Adrenal gland (tissue), 12 donors: Measurements from ENCODE around the gene THSD7A. TPM values are rescaled to one million over a fixed set of nuclear protein-coding genes. Genes with fewer than 3 reads are reported as not detected.

Experiments used
- DNase-seq, 7 donors: peaks; one replicate each; pipeline ENCODE4 v3.0.0-alpha.2; 2019 to 2020
- H3K27ac ChIP-seq, 5 donors: fragments of 200-600 bp; sonication (generic) in 4 of 5; 1 replicate in 3 of 5; 2 replicates in 2 of 5; pipeline versions ENCODE4 v1.5.1 to v1.8.0; 2016 to 2020; ENCODE audit warnings: mild to moderate bottlenecking in 1 of 5
- H3K27me3 ChIP-seq: fragments of 200-600 bp; 2 replicates; pipeline ENCODE4 v1.8.0; 2021
- H3K36me3 ChIP-seq, 2 donors: fragments of 200-600 bp; replicated peaks in 1 of 2; 1 replicate in 1 of 2; 2 replicates in 1 of 2; pipeline versions ENCODE4 v1.5.1 to v1.8.0; 2018 to 2022
- H3K4me1 ChIP-seq, 2 donors: fragments of 200-600 bp; replicated peaks in 1 of 2; 1 replicate in 1 of 2; 2 replicates in 1 of 2; pipeline versions ENCODE4 v1.5.1 to v1.8.0; 2018 to 2021
- H3K4me3 ChIP-seq, 4 donors: fragments of 200-600 bp; sonication (generic) in 3 of 4; one replicate each; pipeline ENCODE4 v1.5.1; 2016 to 2018
- H3K9me3 ChIP-seq, 3 donors: fragments of 200-600 bp; sonication (generic) in 1 of 3; replicated peaks in 1 of 3; 1 replicate in 2 of 3; 2 replicates in 1 of 3; pipeline versions ENCODE4 v1.5.1 to v1.8.0; 2016 to 2021
- CTCF ChIP-seq, 6 experiments: fragments of 450-650 bp in 4 of 6; fragments of 200-600 bp in 2 of 6; sonication (generic) in 1 of 6; IDR thresholded peaks; 1 replicate in 5 of 6; 2 replicates in 1 of 6; pipeline versions ENCODE4 v1.5.1 to v1.8.0; 2016 to 2021; ENCODE audit warnings: antibody characterized with exemption in 6 of 6, mild to moderate bottlenecking in 2 of 6, moderate library complexity in 1 of 6
- POLR2A ChIP-seq, 2 donors: fragments of 450-650 bp; IDR thresholded peaks; one replicate each; pipeline ENCODE4 v1.6.1; 2017; ENCODE audit warnings: antibody characterized with exemption in 2 of 2, mild to moderate bottlenecking in 2 of 2, moderate library complexity in 1 of 2
- WGBS, 4 donors: extraction: QIAGEN DNeasy Blood & Tissue Kit in 2 of 4; methylation state at CpG; one replicate each; pipeline versions ENCODE4 v1.1.5 to v1.1.7; 2013 to 2017; 5-methylcytosine and 5-hydroxymethylcytosine counted together
- intact Hi-C, 2 donors: fragments of 100-400 bp; cut with DNase I; formaldehyde crosslinking; loops; one replicate each; pipeline versions ENCODE4 v1.14.1 to v1.15.0; 2022 to 2023
- polyA plus RNA-seq, 3 donors: library from polyadenylated mRNA; stranded (reverse); fragments of 200-250 nt in 2 of 3; fragments of 350-450 nt in 1 of 3; fragmentation: Illumina TruSeq in 1 of 3; extraction: RNeasy Lipid Tissue Mini Kit (QIAGEN cat#74804) in 1 of 3; gene quantifications; one replicate each; pipeline ENCODE4 v1.2.3, GENCODE V29; 2013 to 2014
- total RNA-seq, 9 donors: library from RNA; depleted of rRNA in 4 of 9; stranded (reverse); fragments of >200 nt in 4 of 9; fragments of 120-200 nt in 1 of 9; fragmentation: NEBNext Ultra II Directional in 1 of 9; extraction: Animal tissue kit (Norgen Biotek cat#: 25700) in 1 of 9; gene quantifications; one replicate each; pipeline versions ENCODE4 v1.1.0 to v1.2.4, GENCODE V29; 2013 to 2023
- donor health status: healthy with polysubstance abuse.
- donor health status: Bipolar disorder and iron deficiency.
- donor health status: DM: yes; HTN: yes; CAD: no.
- donor health status: DM: no; HTN: no; CAD: no.
- donor health status: DM: no; HTN: no; CAD: no.
- donor health status: DM: yes; HTN: yes; CAD: no.

The THSD7A gene
- total and polyA plus RNA-seq, 12 donors = 0.74 to 18.4 (median 4.8) TPM

GRCh38 chr7:11341285-11341944, 490.6 kb downstream of the THSD7A start:
- Histone ChIP-seq H3K27me3 (no peaks in the 10 kb centered on the region), H3K9me3 (no peaks in the 10 kb centered on the region), H3K4me3 (no peak overlapping the region), H3K27ac (no peak overlapping the region), H3K4me1 (peaks cover 0 to 8% of the 10 kb centered on the region in 2 donors), H3K36me3 (no peaks in the 10 kb centered on the region)
- 22 to 31% (median 26%) methylated on average over 4 of the region's 4 CpGs for WGBS, 4 donors
- intact Hi-C loops = loop anchor here in 1 of 2 donors (10.0 kb wide), 1 partner anchor 927 kb away; no protein-coding TSS in a partner anchor
- peak in 1 of 7 donors; percentile 2 for DNase-seq
- no peak for TF ChIP-seq POLR2A (IDR thresholded peaks at IDR 0.05)
- peak in 2 of 6 experiments; percentile 28 to 32 for TF ChIP-seq CTCF (IDR thresholded peaks at IDR 0.05)

GRCh38 chr7:11336432-11336831, 495.6 kb downstream of the THSD7A start:
- Histone ChIP-seq H3K36me3 (no peaks in the 10 kb centered on the region), H3K9me3 (no peaks in the 10 kb centered on the region), H3K27me3 (no peaks in the 10 kb centered on the region), H3K27ac (no peak overlapping the region), H3K4me1 (no peaks in the 10 kb centered on the region), H3K4me3 (no peak overlapping the region)
- no peak for DNase-seq
- 27 to 47% (median 42%) methylated on average over 2 of the region's 2 CpGs for WGBS, 4 donors
- intact Hi-C loops = no loop called here
- TF ChIP-seq POLR2A (IDR thresholded peaks at IDR 0.05) = no peak
- no peak for TF ChIP-seq CTCF (IDR thresholded peaks at IDR 0.05)

- Histone ChIP-seq H3K36me3 (no peaks in the 10 kb centered on the region), H3K4me3 (no peak overlapping the region), H3K4me1 (no peaks in the 10 kb centered on the region), H3K9me3 (no peaks in the 10 kb centered on the region), H3K27ac (no peak overlapping the region), H3K27me3 (no peaks in the 10 kb centered on the region)
- intact Hi-C loops = no loop called here
- no peak for TF ChIP-seq POLR2A (IDR thresholded peaks at IDR 0.05)
- no peak for TF ChIP-seq CTCF (IDR thresholded peaks at IDR 0.05)
- no peak for DNase-seq
- 74 to 77% (median 75%) methylated on average over 4 of the region's 4 CpGs for WGBS, 4 donors
Measured at GRCh38 chr7:11335947-11336346, 496.1 kb downstream of the THSD7A start.

- Histone ChIP-seq H3K27ac (no peak overlapping the region), H3K27me3 (no peaks in the 10 kb centered on the region), H3K4me1 (no peaks in the 10 kb centered on the region), H3K4me3 (no peak overlapping the region), H3K9me3 (no peaks in the 10 kb centered on the region), H3K36me3 (no peaks in the 10 kb centered on the region)
- intact Hi-C loops = no loop called here
- no peak for DNase-seq
- WGBS, 4 donors = 83 to 93% (median 91%) methylated on average over 2 of the region's 2 CpGs
- TF ChIP-seq CTCF (IDR thresholded peaks at IDR 0.05) = no peak
- no peak for TF ChIP-seq POLR2A (IDR thresholded peaks at IDR 0.05)
Measured at GRCh38 chr7:11332865-11333228, 499.2 kb downstream of the THSD7A start.
